GM13977 (cell line): ENCODE data around the gene ZNF648.

Experiments
- DNase-seq: peaks from one replicate; pipeline ENCODE4 v3.0.0; 2012; ENCODE audit warnings: low spot score
- CTCF ChIP-seq: IDR thresholded peaks from 2 replicates; pipeline ENCODE4 v1.5.1; 2012; ENCODE audit warnings: mild to moderate bottlenecking, control low read depth; ENCODE audit not compliant: insufficient read depth; ENCODE audit errors: extremely low read depth, missing control alignments
- in situ Hi-C: fragments of 300-500 bp; cut with MboI; formaldehyde crosslinking; loops from one replicate; pipeline ENCODE4 v1.12.0; 2022; ENCODE audit warnings: low sequenced_read_pairs, low pct_unique_long_range_greater_than_20kb, mixed read lengths, inconsistent platforms; ENCODE audit not compliant: unreplicated experiment

ZNF648 gene

GRCh38 chr1:182061594-182061993 is at the start of gene ZNF648:
Gene ZNF648, minus strand, starts transcription at chr1:182061712. Its CDS starts 3,702 bp downstream, at chr1:182058010.
- DNase-seq, result no peak
- in situ Hi-C loops, result no loop called here

DNA sequence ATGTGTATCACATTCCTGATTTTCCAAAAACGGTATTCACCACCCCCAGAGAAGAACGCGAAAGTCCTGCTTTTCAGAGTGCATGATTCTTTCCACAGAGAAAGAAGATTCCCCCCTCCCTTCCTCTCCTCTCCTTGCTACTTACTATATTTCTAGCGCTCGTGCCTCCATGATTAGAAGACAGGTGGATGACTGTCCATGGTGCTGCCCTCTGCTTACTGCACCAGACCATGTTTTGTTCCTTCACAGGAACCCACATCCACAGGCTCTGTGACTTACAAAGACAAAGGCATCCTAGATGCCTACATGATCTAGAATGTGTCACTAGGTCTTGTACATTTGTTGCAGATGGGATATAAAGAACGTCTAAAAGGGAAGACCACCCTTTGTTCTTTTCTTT is 49.1 kb upstream of the ZNF648 start:
- in situ Hi-C loops, result no loop called here
- no peak for DNase-seq
- TF ChIP-seq CTCF, result no peak

More at GRCh38 chr1:182061594-182061993, at the start of gene ZNF648:
- TF ChIP-seq CTCF, result no peak

GRCh38 chr1:182109771-182110170 is 48.3 kb upstream of the ZNF648 start:
- in situ Hi-C loops, result no loop called here
- TF ChIP-seq CTCF, result no peak
- DNase-seq, result no peak

DNA sequence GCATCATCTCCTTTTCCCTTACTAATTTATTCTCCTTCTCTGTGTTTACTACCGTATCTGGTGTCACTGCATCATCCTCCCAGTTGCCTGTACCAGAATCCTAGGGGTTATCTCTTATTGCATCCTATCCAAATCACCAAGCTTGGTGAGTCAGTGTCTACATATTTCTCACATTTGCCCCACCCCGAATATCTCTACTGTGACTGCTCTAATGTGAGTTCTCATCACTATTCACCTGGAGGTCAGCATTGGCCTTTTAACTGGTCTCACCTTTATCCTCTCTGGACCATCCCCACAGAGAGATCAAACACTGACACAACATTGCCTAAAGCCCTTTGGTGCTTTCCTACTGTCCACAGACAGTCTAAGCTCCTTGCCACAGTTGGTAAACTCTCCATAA is 45.7 kb upstream of the ZNF648 start:
- no peak for DNase-seq
- in situ Hi-C loops, result no loop called here
- TF ChIP-seq CTCF, result no peak

DNA sequence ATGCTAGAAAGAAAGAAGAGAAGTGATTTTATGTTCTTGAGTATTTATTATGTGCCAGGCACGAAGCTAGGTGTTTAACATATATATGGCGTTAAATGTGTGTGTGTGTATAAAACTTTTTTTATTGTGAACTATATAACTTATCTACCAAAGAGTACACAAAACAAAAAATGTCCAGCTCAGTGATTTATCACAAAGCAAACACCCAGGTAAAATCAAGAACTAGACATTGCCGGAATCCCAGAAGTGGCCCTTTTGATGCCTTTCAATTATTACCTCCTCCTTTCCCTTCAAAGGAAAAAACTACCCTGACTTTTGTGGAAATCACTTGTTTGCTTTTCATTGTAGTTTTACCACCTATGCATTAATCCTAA is 40.5 kb upstream of the ZNF648 start:
- in situ Hi-C loops, result no loop called here
- no peak for TF ChIP-seq CTCF
- DNase-seq, result no peak

DNA sequence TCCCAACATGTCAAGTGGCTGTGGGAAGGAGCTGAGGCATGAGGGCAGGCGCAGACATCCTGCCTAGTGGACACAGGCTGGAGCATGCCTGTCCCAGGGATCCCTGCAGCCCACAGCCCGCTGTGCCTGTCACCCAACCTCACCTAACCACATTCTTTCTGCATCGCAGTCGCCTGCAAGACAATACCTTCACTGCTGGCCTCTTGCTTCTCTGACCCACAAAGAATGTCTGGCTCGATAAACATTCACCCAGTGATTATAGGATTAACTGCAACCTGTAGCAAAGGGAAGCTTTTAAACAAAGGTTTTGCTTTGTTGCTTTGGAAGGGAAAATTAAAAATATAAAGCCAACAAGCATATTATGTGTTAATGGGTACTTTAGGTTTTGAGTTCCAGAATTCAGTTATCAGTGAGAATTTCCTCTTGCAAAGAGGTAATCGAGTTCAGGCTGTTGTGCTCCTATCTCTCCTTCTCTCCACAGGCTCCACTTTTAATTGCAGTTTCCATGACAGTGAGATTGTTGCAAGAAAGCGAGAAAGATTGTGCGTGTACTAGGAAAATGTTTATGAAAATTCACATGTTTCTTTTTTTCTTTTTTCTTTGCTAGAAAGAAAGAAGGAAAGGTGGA is 40.0 kb upstream of the ZNF648 start:
- in situ Hi-C loops, result no loop called here
- TF ChIP-seq CTCF, result no peak
- no peak for DNase-seq
